Colonic mucosa (tissue), 4 donors: ENCODE results near the gene TOR1A. TPM values are rescaled to one million over a fixed set of nuclear protein-coding genes. Genes with fewer than 3 reads are reported as not detected.

Source experiments
- DNase-seq: peaks from one replicate; pipeline ENCODE4 v3.0.0-alpha.2; 2020
- H3K27ac ChIP-seq: fragments of 200-600 bp; one replicate; pipeline ENCODE4 v1.8.0; 2021
- H3K27me3 ChIP-seq: fragments of 200-600 bp; one replicate; pipeline ENCODE4 v1.8.0; 2021
- H3K36me3 ChIP-seq: fragments of 200-600 bp; one replicate; pipeline ENCODE4 v1.8.0; 2021
- H3K4me1 ChIP-seq: fragments of 200-600 bp; one replicate; pipeline ENCODE4 v1.8.0; 2021; ENCODE audit warnings: mild to moderate bottlenecking
- H3K4me3 ChIP-seq: fragments of 200-600 bp; one replicate; pipeline ENCODE4 v1.8.0; 2021
- H3K9ac ChIP-seq, 2 donors: one replicate each; pipeline ENCODE4 v1.7.0; 2013; ENCODE audit warnings: control low read depth in 2 of 2, low read depth in 2 of 2, low read length in 2 of 2
- H3K9me3 ChIP-seq: fragments of 200-600 bp; one replicate; pipeline ENCODE4 v1.8.0; 2021
- CTCF ChIP-seq: fragments of 200-600 bp; IDR thresholded peaks from one replicate; pipeline ENCODE4 v1.8.0; 2022; ENCODE audit warnings: antibody characterized with exemption, mild to moderate bottlenecking
- intact Hi-C: fragments of 100-400 bp; cut with DNase I; formaldehyde crosslinking; loops from one replicate; pipeline ENCODE4 v1.14.1; 2022
- total RNA-seq, 2 donors: library from RNA; stranded (reverse); fragmentation: NEBNext Ultra II Directional in 1 of 2; extraction: Animal tissue kit (Norgen Biotek cat#: 25700) in 1 of 2; gene quantifications; one replicate each; pipeline ENCODE4 v1.2.1, GENCODE V29; 2021
- donor health status: healthy.
- donor health status: DM: no; HTN: no; CAD: no.
- donor health status: DM: no; HTN: no; CAD: no.

Gene TOR1A
- total RNA-seq, 2 donors from 2014 or later, result 31.0 to 31.1 TPM

- H3K4me3 ChIP-seq, result no peak overlapping the region
- no peaks in the 10 kb centered on the region for H3K36me3 ChIP-seq
- DNase-seq, result no peak
- no peaks in the 10 kb centered on the region for H3K9me3 ChIP-seq
- no peak overlapping the region for H3K27ac ChIP-seq
- no peak overlapping the region for H3K9ac ChIP-seq
- no peaks in the 10 kb centered on the region for H3K4me1 ChIP-seq
- intact Hi-C loops, result no loop called here
- no peak for TF ChIP-seq CTCF
- no peaks in the 10 kb centered on the region for H3K27me3 ChIP-seq
Observed at GRCh38 chr9:129775448-129775798, 48.5 kb downstream of the TOR1A start.

GRCh38 chr9:129774791-129775447, 49.0 kb downstream of the TOR1A start:
- Histone ChIP-seq H3K9ac (no peak overlapping the region), H3K4me1 (no peaks in the 10 kb centered on the region), H3K36me3 (no peaks in the 10 kb centered on the region), H3K4me3 (no peak overlapping the region), H3K9me3 (no peaks in the 10 kb centered on the region), H3K27ac (no peak overlapping the region), H3K27me3 (no peaks in the 10 kb centered on the region)
- intact Hi-C loops, result no loop called here
- no peak for TF ChIP-seq CTCF
- DNase-seq, result no peak

GRCh38 chr9:129773262-129774048, 50.5 kb downstream of the TOR1A start:
- Histone ChIP-seq H3K4me1 (no peaks in the 10 kb centered on the region), H3K4me3 (no peak overlapping the region), H3K9me3 (no peaks in the 10 kb centered on the region), H3K27me3 (no peaks in the 10 kb centered on the region), H3K9ac (no peak overlapping the region), H3K27ac (no peak overlapping the region), H3K36me3 (no peaks in the 10 kb centered on the region)
- no peak for DNase-seq
- intact Hi-C loops, result no loop called here
- TF ChIP-seq CTCF, result no peak

- TF ChIP-seq CTCF, result no peak
- Histone ChIP-seq H3K9ac (no peak overlapping the region), H3K4me1 (no peaks in the 10 kb centered on the region), H3K4me3 (no peak overlapping the region), H3K27me3 (no peaks in the 10 kb centered on the region), H3K27ac (no peak overlapping the region), H3K9me3 (no peaks in the 10 kb centered on the region), H3K36me3 (no peaks in the 10 kb centered on the region)
- DNase-seq, result no peak
- intact Hi-C loops, result no loop called here
Observed at GRCh38 chr9:129770741-129771140, 53.2 kb downstream of the TOR1A start.

- no peak for TF ChIP-seq CTCF
- no peak overlapping the region for H3K27ac ChIP-seq
- no peak overlapping the region for H3K4me3 ChIP-seq
- no peak for DNase-seq
- H3K36me3 ChIP-seq, result no peaks in the 10 kb centered on the region
- intact Hi-C loops, result no loop called here
- H3K4me1 ChIP-seq, result no peaks in the 10 kb centered on the region
- H3K9me3 ChIP-seq, result no peaks in the 10 kb centered on the region
- no peaks in the 10 kb centered on the region for H3K27me3 ChIP-seq
- H3K9ac ChIP-seq, result no peak overlapping the region
Observed at GRCh38 chr9:129769669-129770068, 54.3 kb downstream of the TOR1A start.
